SK-N-SH (cell line): ENCODE measurements around the gene PGP. TPM values are rescaled to one million over a fixed set of nuclear protein-coding genes. Genes with fewer than 3 reads are reported as not detected.
A peak's percentile ranks its signal among the peaks of the same experiment; 100 is the strongest.

Experiments used
- CTCF ChIA-PET: fragments of 300-600, 350-600 bp; formaldehyde crosslinking; extraction: SDS; loops from one replicate; lab custom pipeline; 2021; lab: Yijun Ruan, JAX
- POLR2A ChIA-PET: fragments of 350-600 bp; sonication (Branson Sonifier 250); formaldehyde crosslinking; extraction: SDS; loops from one replicate; lab custom pipeline; 2020; ENCODE audit warnings: antibody characterized with exemption, inconsistent platforms; lab: Yijun Ruan, JAX
- DNase-seq: peaks from one replicate; pipeline ENCODE4 v3.0.0; 2012
- H2AFZ ChIP-seq: fragments of 200-600 bp; sonication (generic); 2 replicates; pipeline ENCODE4 v1.8.1; 2016; ENCODE audit warnings: antibody characterized with exemption, mild to moderate bottlenecking, low read depth
- H3F3A ChIP-seq: fragments of 200-600 bp; sonication (generic); replicated peaks from 2 replicates; pipeline ENCODE3; 2016; ENCODE audit warnings: antibody characterized with exemption, mild to moderate bottlenecking; ENCODE audit not compliant: insufficient read depth
- H3K27ac ChIP-seq, 2 experiments: fragments of 200-500 bp in 1 of 2; fragments of 200-600 bp in 1 of 2; sonication (Bioruptor generic) in 1 of 2; sonication (generic), shearing (Covaris generic) in 1 of 2; 2 replicates each; pipeline versions ENCODE4 v1.5.1 to v1.6.1; 2014 to 2016; ENCODE audit warnings: low read depth in 2 of 2, inconsistent platforms in 1 of 2, low read length in 1 of 2, mild to moderate bottlenecking in 1 of 2, mixed read lengths in 1 of 2
- H3K27me3 ChIP-seq: fragments of 200-600 bp; sonication (generic), shearing (Covaris generic); 2 replicates; pipeline ENCODE4 v1.6.1; 2016; ENCODE audit warnings: mixed run types; ENCODE audit not compliant: insufficient read depth
- H3K36me3 ChIP-seq, 2 experiments: fragments of 200-500 bp in 1 of 2; fragments of 200-600 bp in 1 of 2; sonication (Bioruptor generic) in 1 of 2; sonication (generic) in 1 of 2; replicated peaks in 1 of 2; 2 replicates each; pipeline versions ENCODE3 to v1.5.1; 2014 to 2016; ENCODE audit warnings: low read length in 1 of 2, mild to moderate bottlenecking in 1 of 2; ENCODE audit not compliant: insufficient read depth in 2 of 2, control insufficient read depth in 1 of 2
- H3K4me1 ChIP-seq, 2 experiments: fragments of 200-500 bp in 1 of 2; fragments of 200-600 bp in 1 of 2; sonication (Bioruptor generic) in 1 of 2; sonication (generic), shearing (Covaris generic) in 1 of 2; 2 replicates each; pipeline versions ENCODE4 v1.5.1 to v1.6.1; 2014 to 2016; ENCODE audit warnings: low read depth in 1 of 2, low read length in 1 of 2, mixed run types in 1 of 2; ENCODE audit not compliant: insufficient read depth in 2 of 2, control insufficient read depth in 1 of 2
- H3K4me2 ChIP-seq: fragments of 200-600 bp; sonication (generic), shearing (Covaris generic); 2 replicates; pipeline ENCODE4 v1.6.1; 2017; ENCODE audit warnings: mixed run types
- H3K4me3 ChIP-seq, 2 experiments: fragments of 200-500 bp in 1 of 2; fragments of 200-600 bp in 1 of 2; sonication (Bioruptor generic) in 1 of 2; sonication (generic), shearing (Covaris generic) in 1 of 2; 2 replicates each; pipeline versions ENCODE4 v1.5.1 to v1.8.1; 2014 to 2016; ENCODE audit warnings: low read depth in 2 of 2, inconsistent platforms in 1 of 2, low read length in 1 of 2, mild to moderate bottlenecking in 1 of 2, mixed read lengths in 1 of 2, moderate library complexity in 1 of 2
- H3K79me2 ChIP-seq: fragments of 200-600 bp; sonication (generic); 2 replicates; pipeline ENCODE4 v1.8.1; 2017; ENCODE audit warnings: mild to moderate bottlenecking; ENCODE audit not compliant: insufficient read depth
- H3K9ac ChIP-seq: fragments of 200-600 bp; sonication (generic); 2 replicates; pipeline ENCODE4 v1.6.1; 2017; ENCODE audit warnings: mixed run types
- H3K9me2 ChIP-seq: fragments of 200-600 bp; sonication (generic); 2 replicates; pipeline ENCODE4 v1.6.1; 2017; ENCODE audit warnings: mixed run types
- H3K9me3 ChIP-seq: fragments of 200-600 bp; sonication (generic); 2 replicates; pipeline ENCODE4 v1.6.1; 2017; ENCODE audit warnings: mixed run types, mild to moderate bottlenecking, moderate library complexity
- H4K20me1 ChIP-seq: fragments of 200-600 bp; sonication (generic); 2 replicates; pipeline ENCODE4 v1.6.1; 2017; ENCODE audit warnings: mild to moderate bottlenecking, mixed run types; ENCODE audit not compliant: insufficient read depth
- CHD2 ChIP-seq: fragments of 150-350 bp; IDR thresholded peaks from 2 replicates; pipeline ENCODE4 v1.6.1; 2018; ENCODE audit warnings: low read length; ENCODE audit not compliant: partially characterized antibody
- ELF1 ChIP-seq: IDR thresholded peaks from 2 replicates; pipeline ENCODE4 v1.4.0; 2012
- EP300 ChIP-seq, 2 experiments: IDR thresholded peaks; 2 replicates each; pipeline versions ENCODE4 v1.4.0 to v1.6.1; 2012; ENCODE audit warnings: borderline replicate concordance in 1 of 2, low read depth in 1 of 2, low read length in 1 of 2
- FOXJ3 ChIP-seq: sonication (generic); formaldehyde crosslinking; IDR thresholded peaks from 2 replicates; pipeline ENCODE4 v1.5.1; 2020; ENCODE audit warnings: mild to moderate bottlenecking, missing genetic modification reagents
- FOXM1 ChIP-seq: IDR thresholded peaks from 2 replicates; pipeline ENCODE4 v1.4.0; 2012; ENCODE audit warnings: low read depth, mild to moderate bottlenecking
- GATA2 ChIP-seq: sonication (generic); formaldehyde crosslinking; IDR thresholded peaks from 2 replicates; pipeline ENCODE4 v1.5.0; 2020; ENCODE audit warnings: mild to moderate bottlenecking, missing genetic modification reagents
- JUND ChIP-seq: IDR thresholded peaks from 2 replicates; pipeline ENCODE4 v1.4.0; 2012
- MEF2A ChIP-seq: IDR thresholded peaks from 2 replicates; pipeline ENCODE4 v1.4.0; 2012; ENCODE audit warnings: low read depth, borderline replicate concordance
- NFIC ChIP-seq: IDR thresholded peaks from 2 replicates; pipeline ENCODE4 v1.4.0; 2012; ENCODE audit warnings: borderline replicate concordance
- POLR2AphosphoS5 ChIP-seq: IDR thresholded peaks from 2 replicates; pipeline ENCODE4 v1.6.1; 2012; ENCODE audit warnings: low read depth, low read length
- RAD21 ChIP-seq: IDR thresholded peaks from 2 replicates; pipeline ENCODE4 v1.6.1; 2012; ENCODE audit warnings: mild to moderate bottlenecking, low read length
- RCOR1 ChIP-seq: fragments of 150-350 bp; IDR thresholded peaks from 2 replicates; pipeline ENCODE4 v1.6.1; 2017; ENCODE audit warnings: antibody characterized with exemption, low read length
- RFX5 ChIP-seq: IDR thresholded peaks from 2 replicates; pipeline ENCODE4 v1.6.1; 2012; ENCODE audit warnings: mild to moderate bottlenecking, improper control_type of control experiment, low read length
- RXRA ChIP-seq: IDR thresholded peaks from 2 replicates; pipeline ENCODE4 v1.4.0; 2012; ENCODE audit warnings: low read depth, mild to moderate bottlenecking, borderline replicate concordance
- SMC3 ChIP-seq: IDR thresholded peaks from 2 replicates; pipeline ENCODE4 v1.6.1; 2012; ENCODE audit warnings: low read depth, low read length, improper control_type of control experiment
- TAF1 ChIP-seq: IDR thresholded peaks from 2 replicates; pipeline ENCODE4 v1.6.1; 2012; ENCODE audit warnings: low read depth, mild to moderate bottlenecking, low read length, moderate library complexity, borderline replicate concordance
- TEAD4 ChIP-seq: IDR thresholded peaks from 2 replicates; pipeline ENCODE4 v1.4.0; 2012; ENCODE audit warnings: mild to moderate bottlenecking, borderline replicate concordance; ENCODE audit not compliant: insufficient read depth
- YY1 ChIP-seq: IDR thresholded peaks from 2 replicates; pipeline ENCODE4 v1.4.0; 2012; ENCODE audit warnings: low read depth, mild to moderate bottlenecking
- WGBS: methylation state at CpG from one replicate; pipeline ENCODE4 v1.1.6; 2017; ENCODE audit warnings: low lambda C conversion rate; 5-methylcytosine and 5-hydroxymethylcytosine counted together
- polyA plus RNA-seq, 3 experiments: library from polyadenylated mRNA; depleted of rRNA; stranded (reverse); fragments of >200 nt; gene quantifications; 2 replicates each; pipeline ENCODE4 v1.2.3, GENCODE V29; 2012
- TF ChIP-seq, protein P1 (sequence below): fragments of 150-350 bp; IDR thresholded peaks from 2 replicates; pipeline ENCODE4 v1.6.1; 2016; ENCODE audit warnings: mild to moderate bottlenecking, low read depth, low read length
- TF ChIP-seq, protein P2 (sequence below): IDR thresholded peaks from 2 replicates; pipeline ENCODE4; 2012
- TF ChIP-seq, protein P3 (sequence below): IDR thresholded peaks from 2 replicates; pipeline ENCODE4 v1.4.0; 2012; ENCODE audit warnings: low read depth
- TF ChIP-seq, protein P4 (sequence below): IDR thresholded peaks from 2 replicates; pipeline ENCODE4 v1.4.0; 2012; ENCODE audit warnings: low read depth, borderline replicate concordance

PGP gene
- polyA plus RNA-seq, 1 of the 3 experiments (the other 2 are of a cell fraction) = 10.3 TPM

DNA sequence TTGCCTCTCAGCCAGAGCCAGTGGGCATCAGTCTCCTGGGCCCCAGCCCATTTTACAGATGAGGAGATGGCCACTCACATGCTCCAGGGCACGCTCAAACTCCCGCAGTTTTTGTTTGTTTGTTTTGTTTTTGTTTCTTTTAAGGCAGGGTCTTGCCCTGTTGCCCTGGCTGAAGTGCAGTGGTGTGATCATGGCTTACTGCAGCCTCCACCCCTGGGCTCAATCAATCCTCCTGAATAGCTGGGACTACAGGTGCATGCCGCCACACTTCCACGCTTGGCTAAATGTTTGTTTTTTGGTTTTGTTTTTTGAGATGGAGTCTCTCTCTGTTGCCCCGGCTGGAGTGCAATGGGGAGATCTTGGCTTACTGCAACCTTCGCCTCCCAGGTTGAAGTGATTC is 12.3 kb upstream of the PGP start:
- WGBS = 94% methylated on average over 6 of the region's 6 CpGs

DNA sequence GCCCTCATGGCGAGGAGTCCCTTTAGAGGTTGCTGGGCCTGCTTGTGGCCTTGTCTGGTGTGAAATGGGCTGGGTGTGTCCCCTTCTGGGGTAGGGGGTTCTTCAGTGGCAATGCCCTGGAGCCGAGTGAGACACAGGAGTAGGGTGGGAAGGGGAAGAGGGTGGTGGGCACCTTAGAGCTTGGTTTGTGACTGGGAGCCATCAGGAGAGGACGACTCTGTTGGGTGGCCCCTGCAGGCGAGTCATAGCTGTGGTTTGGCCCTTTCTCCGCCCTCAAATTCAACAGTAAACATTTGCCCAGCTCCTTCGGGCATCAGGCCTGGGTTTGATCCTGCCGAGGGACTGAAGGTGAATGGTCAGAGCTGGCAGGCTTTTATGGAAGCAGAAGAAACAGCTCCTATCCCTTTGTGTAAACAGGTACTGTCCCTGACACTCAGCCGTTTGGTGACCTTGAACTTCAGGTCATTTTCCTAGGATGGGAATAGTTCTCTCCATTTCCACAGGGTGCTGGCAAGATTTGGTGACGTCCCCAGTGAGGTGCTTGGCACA is 11.7 kb upstream of the PGP start:
- peaks cover 0 to 29% of the 10 kb centered on the region in 2 experiments for H3K36me3 ChIP-seq
- H3K4me2 ChIP-seq = 0 out of 2 replicates have a peak overlapping the region, but pooled peaks have one; percentile 7
- no peak overlapping the region for H3K27ac ChIP-seq
- peaks cover 0 to 4% of the 10 kb centered on the region in 2 experiments; a peak in 1 of 4 replicates for H3K4me1 ChIP-seq
- H2AFZ ChIP-seq = no peak overlapping the region
- no peaks in the 10 kb centered on the region for H3K9me3 ChIP-seq
- CTCF ChIA-PET = interaction anchor here (1.4 kb wide), 1 partner anchor 31 kb away, joined by 3 read pairs; no protein-coding TSS in a partner anchor
- no peaks in the 10 kb centered on the region for H3F3A ChIP-seq
- 74% methylated on average over 5 of the region's 9 CpGs for WGBS
- H4K20me1 ChIP-seq = peaks cover 30% of the 10 kb centered on the region
- H3K9me2 ChIP-seq = no peaks in the 10 kb centered on the region
- H3K79me2 ChIP-seq = peaks cover 51% of the 10 kb centered on the region
- no peak overlapping the region for H3K4me3 ChIP-seq
- no peak for DNase-seq
- H3K27me3 ChIP-seq = no peaks in the 10 kb centered on the region
- POLR2A ChIA-PET = interaction anchor here (0.8 to 1.1 kb wide), 2 partner anchors 25 to 71 kb away, joined by 3 read pairs; partner anchors contain the start of genes ECI1 and TRAF7
- H3K9ac ChIP-seq = no peak overlapping the region
- TF ChIP-seq RCOR1 (no peak), JUND (no peak), GATA2 (no peak), NFIC (no peak), ELF1 (no peak), SMC3 (no peak), FOXJ3 (no peak), MEF2A (no peak), RAD21 (no peak), TAF1 (no peak), RXRA (no peak), POLR2AphosphoS5 (no peak), EP300 (IDR thresholded peaks at IDR 0.05; ENCODE audit: borderline replicate concordance in 1 of 2, low read depth in 1 of 2, low read length in 1 of 2) (no peak), YY1 (no peak), TEAD4 (no peak), FOXM1 (no peak)
- TF ChIP-seq, protein P1, sequence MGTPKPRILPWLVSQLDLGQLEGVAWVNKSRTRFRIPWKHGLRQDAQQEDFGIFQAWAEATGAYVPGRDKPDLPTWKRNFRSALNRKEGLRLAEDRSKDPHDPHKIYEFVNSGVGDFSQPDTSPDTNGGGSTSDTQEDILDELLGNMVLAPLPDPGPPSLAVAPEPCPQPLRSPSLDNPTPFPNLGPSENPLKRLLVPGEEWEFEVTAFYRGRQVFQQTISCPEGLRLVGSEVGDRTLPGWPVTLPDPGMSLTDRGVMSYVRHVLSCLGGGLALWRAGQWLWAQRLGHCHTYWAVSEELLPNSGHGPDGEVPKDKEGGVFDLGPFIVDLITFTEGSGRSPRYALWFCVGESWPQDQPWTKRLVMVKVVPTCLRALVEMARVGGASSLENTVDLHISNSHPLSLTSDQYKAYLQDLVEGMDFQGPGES = no peak
- TF ChIP-seq, protein P2, sequence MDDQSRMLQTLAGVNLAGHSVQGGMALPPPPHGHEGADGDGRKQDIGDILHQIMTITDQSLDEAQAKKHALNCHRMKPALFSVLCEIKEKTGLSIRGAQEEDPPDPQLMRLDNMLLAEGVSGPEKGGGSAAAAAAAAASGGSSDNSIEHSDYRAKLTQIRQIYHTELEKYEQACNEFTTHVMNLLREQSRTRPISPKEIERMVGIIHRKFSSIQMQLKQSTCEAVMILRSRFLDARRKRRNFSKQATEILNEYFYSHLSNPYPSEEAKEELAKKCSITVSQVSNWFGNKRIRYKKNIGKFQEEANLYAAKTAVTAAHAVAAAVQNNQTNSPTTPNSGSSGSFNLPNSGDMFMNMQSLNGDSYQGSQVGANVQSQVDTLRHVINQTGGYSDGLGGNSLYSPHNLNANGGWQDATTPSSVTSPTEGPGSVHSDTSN = no peak
- TF ChIP-seq, protein P3, sequence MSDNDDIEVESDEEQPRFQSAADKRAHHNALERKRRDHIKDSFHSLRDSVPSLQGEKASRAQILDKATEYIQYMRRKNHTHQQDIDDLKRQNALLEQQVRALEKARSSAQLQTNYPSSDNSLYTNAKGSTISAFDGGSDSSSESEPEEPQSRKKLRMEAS = no peak

More for the DNA sequence above, 12.3 kb upstream of the PGP start:
- ChIA-PET CTCF (interaction anchor here (1.4 kb wide), 1 partner anchor 32 kb away, joined by 3 read pairs; no protein-coding TSS in a partner anchor), POLR2A (interaction anchor here (0.6 to 1.1 kb wide), 2 partner anchors 44 to 72 kb away, joined by 3 read pairs; partner anchors contain the start of gene TRAF7)
- Histone ChIP-seq H3K9me2 (no peaks in the 10 kb centered on the region), H3K27ac (no peak overlapping the region), H2AFZ (no peak overlapping the region), H3K4me3 (no peak overlapping the region), H3K4me1 (peaks cover 0 to 4% of the 10 kb centered on the region in 2 experiments; a peak in 1 of 4 replicates), H3K9ac (no peak overlapping the region), H3K27me3 (no peaks in the 10 kb centered on the region), H3F3A (no peaks in the 10 kb centered on the region), H3K4me2 (no peak overlapping the region), H4K20me1 (peaks cover 30% of the 10 kb centered on the region), H3K36me3 (peaks cover 0 to 35% of the 10 kb centered on the region in 2 experiments), H3K9me3 (no peaks in the 10 kb centered on the region), H3K79me2 (peaks cover 51% of the 10 kb centered on the region)
- no peak for TF ChIP-seq ELF1
- TF ChIP-seq TEAD4 = no peak
- TF ChIP-seq NFIC = no peak
- no peak for TF ChIP-seq FOXM1
- TF ChIP-seq, protein P4, sequence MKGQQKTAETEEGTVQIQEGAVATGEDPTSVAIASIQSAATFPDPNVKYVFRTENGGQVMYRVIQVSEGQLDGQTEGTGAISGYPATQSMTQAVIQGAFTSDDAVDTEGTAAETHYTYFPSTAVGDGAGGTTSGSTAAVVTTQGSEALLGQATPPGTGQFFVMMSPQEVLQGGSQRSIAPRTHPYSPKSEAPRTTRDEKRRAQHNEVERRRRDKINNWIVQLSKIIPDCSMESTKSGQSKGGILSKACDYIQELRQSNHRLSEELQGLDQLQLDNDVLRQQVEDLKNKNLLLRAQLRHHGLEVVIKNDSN = no peak
- no peak for TF ChIP-seq MEF2A
- no peak for TF ChIP-seq SMC3
- no peak for TF ChIP-seq RAD21
- no peak for TF ChIP-seq RXRA
- no peak for TF ChIP-seq RFX5
- TF ChIP-seq, protein P2 = no peak
- no peak for TF ChIP-seq CHD2
- no peak for DNase-seq
